GM19351 (cell line): ENCODE measurements around the gene TNS3.

Experiments used
- ATAC-seq: cut with Tn5 transposase; IDR thresholded peaks from one replicate; pipeline ENCODE4 v1.9.1; 2021; ENCODE audit warnings: mild to moderate bottlenecking, moderate library complexity; ENCODE audit not compliant: unreplicated experiment

The TNS3 gene

DNA sequence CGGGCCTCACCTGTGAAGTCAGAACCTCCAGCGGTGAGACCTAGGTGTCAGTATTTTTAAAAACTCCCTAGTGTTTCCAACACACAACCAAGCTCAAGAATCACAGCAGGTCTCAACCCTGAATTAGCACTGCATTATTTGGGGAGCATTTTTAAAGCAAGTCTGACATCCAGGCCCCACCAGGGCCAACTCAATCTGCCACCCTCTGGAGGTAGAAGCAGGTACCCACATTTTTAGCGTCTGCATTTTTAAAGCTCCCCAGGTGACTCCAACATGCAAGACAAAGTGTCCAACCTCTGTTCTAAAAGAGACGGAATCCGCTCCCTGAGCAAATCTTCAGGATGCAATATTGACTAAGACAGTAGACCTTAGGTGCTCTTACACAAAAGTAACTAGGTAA lies 225.7 kb downstream of the TNS3 start:
- no peak for ATAC-seq

DNA sequence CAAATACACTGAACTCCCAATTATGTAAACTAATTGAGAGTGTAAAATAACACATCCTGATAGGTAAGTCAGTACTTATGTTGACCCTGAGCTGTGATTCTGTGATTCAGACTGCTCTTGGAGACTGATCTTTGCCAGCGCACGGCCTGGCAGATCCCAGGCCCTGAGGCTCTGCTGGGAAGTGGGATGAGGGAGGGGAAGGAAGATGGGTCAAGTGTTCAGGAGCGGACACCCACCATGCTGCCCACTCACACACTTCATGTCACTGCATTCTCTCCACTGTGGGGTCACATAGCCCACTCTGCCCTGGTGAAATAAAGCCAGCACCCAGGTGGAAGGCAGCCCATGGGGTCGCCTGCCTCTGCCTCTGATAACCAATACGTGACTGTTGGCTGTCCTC lies 226.2 kb downstream of the TNS3 start:
- ATAC-seq, result no peak

DNA sequence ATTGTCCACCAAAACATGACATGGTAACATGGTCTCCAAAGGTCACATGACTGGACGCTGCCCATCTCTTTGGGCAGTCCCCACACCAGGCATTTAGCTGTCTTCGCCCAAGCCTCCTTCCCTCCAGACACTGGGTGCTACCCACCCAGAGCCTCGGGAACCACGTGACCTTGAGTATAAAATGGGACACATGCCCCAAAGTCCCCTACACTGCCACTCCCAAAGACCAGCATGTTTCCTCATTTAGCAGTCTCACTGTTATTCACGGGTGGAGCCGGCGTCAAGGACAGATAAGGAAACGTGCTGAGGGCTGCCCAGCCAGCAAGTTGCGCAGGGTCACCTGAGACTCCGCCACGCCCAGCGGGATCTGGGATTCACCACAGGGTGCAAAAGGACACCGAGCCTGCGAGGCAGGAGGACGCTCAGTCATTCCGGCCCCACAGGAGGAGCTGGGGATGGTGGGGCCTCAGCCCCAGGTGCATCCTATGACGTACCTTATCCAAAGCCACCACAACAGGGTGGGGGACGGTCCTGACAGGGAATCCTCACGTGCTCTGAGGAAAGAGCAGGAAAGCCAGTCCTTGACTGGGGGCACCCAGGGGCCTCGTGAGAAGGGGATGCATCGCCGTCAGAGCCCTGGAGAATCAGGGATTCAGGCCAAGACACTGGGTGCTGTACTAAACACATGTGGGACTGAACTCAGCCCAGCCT lies 226.9 kb downstream of the TNS3 start:
- ATAC-seq, result no peak

DNA sequence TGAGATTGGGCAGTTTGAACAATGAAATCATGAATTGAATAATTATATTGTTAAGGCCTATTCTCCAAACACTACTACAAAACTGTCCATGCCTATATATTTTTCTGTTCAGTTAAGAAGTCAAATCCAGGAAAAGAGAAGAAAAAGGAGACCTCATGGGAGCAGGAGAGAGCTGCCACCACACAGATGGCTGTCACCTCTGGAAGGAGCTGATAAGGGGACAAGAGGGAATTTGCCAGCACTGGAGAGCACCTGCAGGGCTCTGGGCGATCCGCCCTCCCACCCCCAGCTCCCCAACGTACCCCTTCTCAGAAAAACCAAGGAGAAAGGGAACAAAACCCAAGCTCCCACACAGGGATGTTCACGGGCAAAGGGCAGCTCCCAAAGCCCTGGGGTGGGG lies 227.8 kb downstream of the TNS3 start:
- no peak for ATAC-seq

DNA sequence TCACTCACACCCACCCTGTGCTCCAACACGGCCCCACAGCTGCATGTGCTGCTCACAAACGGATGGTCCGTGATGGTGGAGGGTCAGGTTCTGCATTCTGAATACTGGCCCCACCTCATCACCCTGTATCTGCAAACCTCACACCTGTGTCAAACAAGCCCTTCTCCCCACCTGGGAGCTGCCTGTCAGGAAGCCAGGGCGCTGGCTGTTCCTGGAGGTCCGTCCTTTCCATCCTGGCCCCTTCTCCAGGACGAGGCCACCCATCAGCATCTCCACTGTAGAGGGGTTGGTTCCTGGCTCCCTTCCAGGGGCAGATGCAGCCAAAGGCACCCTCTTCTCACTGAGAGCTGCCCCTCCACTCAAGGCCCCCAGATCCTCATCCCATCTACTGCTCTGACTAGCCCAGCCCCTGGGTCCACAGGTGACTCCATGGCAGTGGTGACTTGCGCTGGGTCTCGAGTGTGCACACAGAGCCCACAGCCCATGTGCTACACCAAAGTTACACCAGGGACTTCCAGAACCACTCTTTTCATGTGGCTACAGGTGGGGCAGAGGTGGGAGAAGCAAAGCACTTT lies 229.4 kb downstream of the TNS3 start:
- no peak for ATAC-seq

DNA sequence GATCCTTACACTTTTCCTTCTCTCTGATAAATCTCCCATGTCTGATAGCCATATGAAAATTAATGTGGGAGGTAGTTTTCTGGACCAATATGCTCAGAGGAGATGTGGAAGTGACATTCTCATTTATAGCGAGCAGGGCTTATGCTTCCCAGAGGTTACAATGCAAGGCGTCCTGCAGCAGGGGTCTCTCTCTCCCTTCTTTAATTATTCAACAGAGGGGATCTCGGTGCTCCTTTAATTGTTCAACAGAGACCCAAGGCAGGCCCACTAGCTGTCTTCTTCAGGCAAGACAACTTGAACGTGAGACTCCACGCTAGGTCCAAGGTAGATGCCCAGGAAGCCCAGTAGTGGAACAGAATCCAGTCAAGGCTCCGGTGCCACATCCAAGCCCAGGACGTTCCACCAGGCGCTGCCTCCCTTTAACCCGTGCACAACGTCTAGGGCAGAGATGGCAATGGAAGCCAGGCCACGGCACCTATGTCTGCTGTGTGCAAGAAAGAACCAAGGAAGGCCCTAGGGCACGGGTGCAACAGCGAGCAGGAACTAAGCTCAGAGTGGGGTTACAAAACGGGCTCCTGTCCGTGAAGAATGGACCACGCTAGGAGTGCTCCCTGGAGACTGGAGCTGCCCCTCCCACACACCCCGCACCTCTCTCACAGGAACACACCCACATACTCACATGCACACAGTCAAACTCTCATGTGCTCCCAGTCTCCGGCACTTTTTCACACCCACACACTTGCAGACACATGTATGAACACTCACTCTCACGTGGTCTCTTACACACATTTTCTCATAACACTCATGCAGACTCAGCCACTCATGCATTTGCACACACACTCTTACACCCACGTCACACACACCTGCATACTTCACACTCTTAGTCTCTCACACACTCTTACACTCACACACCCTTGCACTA lies 230.4 kb downstream of the TNS3 start:
- ATAC-seq, result no peak

DNA sequence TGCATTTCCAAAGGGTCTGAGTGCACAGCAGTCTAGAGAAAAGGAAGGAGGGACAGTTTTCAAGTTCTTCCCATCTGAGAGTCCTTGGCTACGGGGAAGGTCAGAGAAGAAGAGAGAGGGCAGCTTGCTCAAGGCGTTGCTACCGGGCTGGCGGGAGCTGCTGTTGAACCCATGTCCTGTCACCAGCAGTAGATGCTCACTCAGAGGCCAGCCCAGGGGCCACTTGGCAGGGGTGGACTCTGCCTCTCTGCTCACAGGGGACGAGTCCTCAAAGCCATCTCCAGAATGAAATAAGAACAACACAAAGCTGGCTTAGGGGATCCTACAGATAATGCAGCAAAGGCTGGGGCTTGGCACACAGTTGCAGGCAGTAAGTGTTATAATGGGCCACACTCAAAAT lies 231.5 kb downstream of the TNS3 start:
- no peak for ATAC-seq

DNA sequence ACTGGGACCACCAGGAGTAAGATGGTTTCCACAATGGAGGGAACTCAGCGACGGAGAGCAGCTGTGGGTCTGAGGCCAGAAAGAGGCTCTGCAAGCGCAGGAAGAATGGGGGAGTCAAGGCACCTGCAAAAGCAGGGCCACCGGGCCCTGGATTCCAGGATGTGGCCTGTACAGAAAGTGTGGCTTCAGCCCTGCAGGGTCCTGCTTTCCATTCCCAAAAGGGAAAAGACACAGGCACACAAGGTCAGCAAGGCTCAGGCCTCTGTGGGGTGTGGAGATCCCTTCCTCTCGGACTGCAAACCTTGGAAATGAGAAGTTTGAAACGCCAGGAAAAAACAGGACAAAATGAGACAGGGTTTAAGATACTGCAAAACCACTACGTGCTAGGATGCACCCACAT lies 232.5 kb downstream of the TNS3 start:
- ATAC-seq, result no peak

DNA sequence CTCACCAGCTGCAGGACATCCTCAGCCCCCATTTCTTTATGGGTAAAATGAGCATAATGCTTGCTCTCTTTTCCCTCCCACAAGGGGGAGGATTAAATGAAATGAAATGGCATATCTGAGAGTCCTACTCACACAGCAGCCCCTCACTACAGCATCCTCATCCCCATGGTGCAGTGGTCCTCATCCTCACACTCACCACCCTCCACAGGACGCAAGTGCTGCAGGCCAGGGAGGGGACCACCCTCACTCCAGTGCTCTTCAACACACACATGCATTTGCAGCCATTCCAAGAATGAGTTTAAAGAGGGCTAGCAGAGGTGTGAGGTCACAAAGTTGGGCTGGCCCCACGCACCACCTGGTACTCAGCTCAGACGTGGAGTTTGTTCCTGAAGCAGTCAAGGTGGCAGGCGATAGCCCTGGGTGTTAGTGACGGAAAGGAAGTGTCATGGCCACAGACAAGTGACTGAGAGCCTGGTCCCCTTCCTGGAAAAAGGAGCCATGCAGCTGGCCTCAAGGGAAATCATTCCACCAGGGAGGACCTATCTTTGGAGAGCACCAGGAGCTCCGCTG lies 234.0 kb downstream of the TNS3 start:
- ATAC-seq, result no peak

DNA sequence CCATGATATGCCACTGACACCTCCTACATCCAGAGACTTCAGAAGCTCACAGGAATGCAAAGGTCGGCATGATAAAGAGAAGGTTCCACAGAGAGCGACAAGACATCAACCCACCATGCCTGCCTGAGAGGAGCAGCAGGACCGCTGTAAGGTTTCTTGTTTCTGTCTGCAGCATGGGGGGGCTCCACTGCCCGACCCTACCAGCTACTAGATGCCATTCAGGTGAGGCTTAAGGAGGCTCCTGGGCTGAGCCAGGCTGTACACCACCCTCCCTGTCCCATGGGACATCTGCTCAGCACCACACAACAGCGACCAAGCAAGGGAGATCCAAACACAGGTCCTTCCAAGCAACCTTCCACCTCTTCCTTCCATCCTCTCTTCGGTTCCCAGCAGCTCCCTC lies 234.6 kb downstream of the TNS3 start:
- no peak for ATAC-seq

DNA sequence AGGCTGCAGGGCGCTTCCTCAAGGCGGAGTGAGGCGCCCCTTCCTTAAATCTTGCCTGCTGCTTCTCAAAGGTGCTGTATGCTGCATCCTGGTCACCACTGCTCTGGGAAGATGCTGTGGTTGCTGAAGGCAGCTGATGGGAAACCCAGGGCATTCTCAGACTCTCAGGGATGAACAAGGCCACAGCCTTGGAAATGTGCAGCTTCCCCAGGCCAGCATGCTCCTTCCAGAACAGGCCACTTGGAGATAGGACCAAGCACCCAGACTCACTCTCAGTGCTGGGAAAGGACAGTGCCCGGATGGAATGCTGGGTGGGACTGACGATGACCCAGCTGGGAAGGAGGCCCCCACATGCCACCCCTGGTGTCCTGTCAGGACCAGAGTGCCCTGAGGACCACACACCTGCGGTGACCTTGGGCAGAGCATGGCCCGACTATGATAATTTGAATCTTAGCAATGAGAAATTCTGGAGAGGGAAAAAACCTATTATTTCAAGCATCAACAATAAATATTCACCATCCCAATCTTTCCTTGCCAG lies 235.5 kb downstream of the TNS3 start:
- ATAC-seq, result no peak

DNA sequence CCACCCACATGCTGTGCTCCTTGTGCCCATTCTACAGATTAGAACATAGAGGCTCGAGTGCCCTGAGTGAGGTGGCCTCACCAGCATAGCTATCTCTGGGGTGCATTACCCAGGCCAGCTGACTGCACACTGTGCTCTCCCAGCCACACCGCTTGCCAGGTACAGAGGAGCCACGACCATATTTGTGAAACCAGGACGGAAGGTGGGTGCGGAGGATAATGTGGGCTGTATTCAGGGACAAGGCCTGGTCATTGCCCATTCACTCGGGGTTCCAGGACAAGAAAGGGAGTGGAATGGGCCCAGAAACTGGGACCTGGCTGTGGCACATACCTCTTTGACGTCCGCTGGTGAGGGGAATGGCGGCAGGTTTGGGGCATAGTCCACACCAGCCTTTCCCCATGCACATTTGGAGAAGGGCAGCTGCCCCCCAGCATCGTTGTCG lies 236.0 kb downstream of the TNS3 start:
- no peak for ATAC-seq

DNA sequence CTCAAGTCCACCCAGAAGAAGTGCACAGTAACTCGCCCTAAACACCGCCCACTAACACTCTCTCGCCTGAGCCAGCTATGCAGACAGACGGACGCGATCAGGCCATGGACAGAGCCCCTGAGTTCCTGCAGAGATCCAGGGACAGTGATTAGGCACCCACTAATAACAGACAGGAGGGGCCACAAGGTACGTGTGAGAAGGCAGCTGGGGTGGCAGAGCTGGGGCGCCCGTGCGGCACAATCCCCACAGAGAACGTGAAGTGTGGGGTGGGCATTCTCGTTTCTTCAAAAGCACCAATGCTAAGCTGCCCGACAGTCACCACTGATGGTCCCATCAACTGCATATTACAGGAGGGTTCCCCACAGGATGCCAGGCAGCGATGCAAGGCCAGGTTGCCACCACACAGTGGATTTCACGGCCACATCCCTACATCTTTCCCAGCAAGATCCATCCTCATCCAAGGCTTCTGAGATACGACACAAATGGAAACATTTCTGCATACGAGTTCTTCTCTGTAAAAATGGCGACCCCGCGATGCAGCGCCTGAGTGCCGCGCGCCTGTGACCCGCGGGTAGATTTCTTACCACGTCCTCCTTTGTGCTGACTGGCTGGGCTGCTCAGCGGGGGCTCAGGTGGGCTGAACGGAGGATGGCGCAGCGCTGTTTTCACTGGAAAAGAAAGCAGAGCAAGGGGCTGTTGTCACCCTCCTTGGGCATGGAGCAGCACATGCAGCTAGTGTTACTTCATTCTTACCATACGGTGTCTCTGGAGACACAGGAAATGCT lies 237.5 kb downstream of the TNS3 start:
- ATAC-seq, result no peak

DNA sequence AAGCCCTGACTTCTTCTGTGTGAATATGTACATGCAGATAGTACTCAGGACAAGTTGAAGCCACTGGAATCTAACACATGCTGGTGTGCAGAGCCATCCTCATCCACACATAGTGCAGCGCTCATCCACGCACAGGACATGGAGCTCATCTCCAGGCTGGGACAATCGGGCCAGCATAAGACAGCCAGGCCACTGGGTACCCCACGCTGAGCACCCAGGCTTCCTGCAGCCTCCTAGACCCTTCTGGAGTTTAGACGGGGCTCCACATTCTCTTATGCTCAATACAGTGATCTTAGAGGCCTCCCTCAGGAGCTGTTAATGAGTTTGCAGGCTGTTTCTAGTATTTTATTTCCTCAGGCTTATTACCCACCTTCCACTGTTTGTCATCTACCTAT lies 238.9 kb downstream of the TNS3 start:
- no peak for ATAC-seq

DNA sequence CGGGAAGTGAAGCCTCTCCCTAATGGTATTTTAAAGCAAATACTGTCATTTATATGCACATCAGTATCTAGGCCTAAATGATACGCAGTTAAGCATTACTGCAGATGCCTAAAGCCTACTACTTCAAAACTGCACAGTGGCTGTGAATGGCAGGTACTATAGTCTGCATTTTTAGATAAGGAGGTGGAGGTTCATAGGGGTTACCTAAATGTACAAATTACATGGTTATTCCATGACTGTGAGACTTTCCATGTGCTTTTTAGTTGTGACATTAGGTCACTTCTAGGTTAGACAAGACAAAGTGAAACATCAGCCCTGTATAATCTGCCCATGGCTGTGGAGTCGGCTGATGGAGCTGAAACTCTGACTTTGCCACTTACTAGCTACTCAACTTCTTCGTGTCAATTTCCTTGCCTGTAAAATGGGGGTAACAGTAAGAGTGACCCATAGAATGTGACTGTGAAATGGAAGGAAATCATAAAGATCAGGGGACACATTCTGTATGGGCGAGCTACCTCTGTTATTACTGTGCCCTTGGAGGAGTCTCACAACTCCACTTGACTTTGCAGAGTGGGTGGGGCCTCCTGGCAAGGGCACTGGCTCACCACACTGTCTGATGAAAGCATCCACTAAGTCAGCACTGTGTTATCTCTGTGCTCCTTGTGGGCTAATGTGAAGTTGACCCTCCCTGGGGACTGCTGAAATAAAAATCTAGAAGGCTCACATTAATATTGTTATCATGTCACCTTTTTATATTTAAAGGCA lies 239.4 kb downstream of the TNS3 start:
- ATAC-seq, result no peak

DNA sequence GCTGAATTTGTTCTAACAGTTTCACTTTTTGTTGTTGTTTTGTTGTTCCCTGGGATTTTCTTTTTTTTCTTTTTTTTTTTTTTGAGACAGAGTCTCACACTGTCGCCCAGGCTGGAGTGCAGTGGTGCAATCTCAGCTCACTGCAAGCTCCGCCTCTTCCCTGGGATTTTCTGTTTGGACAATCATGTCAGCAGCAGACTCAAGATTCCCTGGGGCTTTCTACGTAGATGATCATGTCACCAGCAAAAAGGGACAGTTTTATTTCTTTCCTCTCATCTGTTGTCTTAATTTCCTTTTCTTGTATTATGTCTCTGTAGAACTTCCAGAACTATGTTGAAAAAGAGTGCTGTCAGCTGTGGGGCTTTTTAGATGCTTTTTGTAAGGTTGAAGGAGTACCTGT lies 241.4 kb downstream of the TNS3 start:
- no peak for ATAC-seq

DNA sequence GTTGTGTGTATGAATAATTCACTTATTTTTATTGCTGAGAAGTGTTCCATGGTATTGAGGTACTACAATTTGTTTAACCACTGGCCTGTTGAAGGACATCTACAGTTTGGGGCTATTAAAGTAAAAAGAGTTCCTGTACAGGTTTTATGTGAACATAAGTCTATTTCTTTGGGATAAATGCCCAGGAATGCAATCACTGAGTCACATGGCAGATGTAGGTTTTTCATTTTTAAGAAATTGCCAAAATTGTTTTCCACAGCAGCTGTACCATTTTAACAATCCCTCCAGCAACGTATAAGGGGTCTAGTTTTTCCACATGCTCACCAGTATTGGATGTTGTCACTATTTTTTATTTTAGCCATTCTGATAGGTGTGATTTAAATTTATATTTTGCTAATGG lies 243.9 kb downstream of the TNS3 start:
- no peak for ATAC-seq

DNA sequence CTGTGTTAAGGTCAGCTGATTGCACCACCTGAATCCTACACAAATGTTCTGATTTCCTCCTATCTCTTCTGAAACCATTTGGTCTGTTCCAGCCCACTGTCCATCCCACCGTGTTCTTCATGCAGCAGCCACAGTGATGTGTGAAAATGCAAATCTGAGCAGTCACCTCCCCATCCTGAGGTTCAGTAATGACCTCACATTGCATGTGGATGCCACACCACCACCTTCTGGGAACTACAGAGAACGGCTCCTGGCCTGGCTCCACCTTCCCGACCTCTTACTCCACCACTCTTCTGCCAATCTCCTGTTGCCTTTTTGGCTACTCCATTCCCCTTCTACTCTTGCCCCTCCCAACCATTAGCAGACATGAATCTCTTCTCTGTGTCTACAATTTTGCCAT lies 244.4 kb downstream of the TNS3 start:
- ATAC-seq, result peak; percentile 95

DNA sequence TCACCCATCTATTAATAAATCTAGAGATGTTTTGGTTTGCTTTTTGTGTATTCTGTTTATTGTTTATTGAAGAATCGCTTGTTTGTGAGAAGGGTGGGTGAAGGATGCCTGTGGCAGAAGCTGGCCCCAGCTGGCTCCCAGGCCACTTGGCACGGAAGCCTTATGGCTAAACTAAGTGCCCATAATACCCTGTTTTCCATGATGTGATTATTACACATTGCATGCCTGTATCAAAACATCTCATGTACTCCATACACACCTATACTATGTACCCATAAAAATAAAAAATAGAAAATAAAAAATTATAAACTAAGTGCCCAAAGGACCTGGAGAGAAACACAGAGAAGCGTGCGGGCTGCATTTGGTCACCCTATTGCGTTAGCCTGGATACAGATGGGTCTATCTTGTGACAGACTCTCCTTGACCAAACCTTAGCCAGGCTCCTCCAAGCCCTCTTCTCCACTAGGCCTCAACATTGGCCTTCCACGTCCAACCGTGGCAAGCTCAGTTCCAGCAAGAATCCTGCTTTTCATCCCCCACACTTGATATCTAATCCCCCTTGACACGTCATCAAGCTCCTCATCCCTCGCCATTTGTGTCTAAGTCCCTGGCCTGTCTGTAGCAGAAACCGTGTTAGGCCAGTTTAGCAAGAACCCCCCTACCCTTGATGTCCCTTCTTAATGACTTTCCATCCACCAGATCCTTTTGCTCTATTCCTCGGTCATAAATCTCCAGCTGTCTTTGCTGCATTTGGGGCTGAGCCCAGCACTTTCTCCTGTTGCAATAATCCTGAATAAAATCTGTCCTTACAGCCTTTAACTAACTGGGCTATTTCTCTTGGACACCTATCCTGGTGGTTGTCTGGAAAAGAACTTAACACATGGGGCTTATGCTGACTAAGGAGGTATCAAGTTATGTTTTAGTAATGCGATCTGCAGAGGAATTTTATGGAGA lies 245.2 kb downstream of the TNS3 start:
- ATAC-seq, result no peak
